Liver (tissue), 9 donors: ENCODE measurements around the gene ADGRV1. TPM values are rescaled to one million over a fixed set of nuclear protein-coding genes. Genes with fewer than 3 reads are reported as not detected.
"Not testable (repeated sequence)": the region's sequence is repeated elsewhere in the genome, so short reads cannot be mapped to it uniquely, and the experiment has no call there.

Experiments
- DNase-seq: peaks from one replicate; pipeline ENCODE4 v3.0.0-alpha.2; 2017; ENCODE audit warnings: low spot score
- H3K27ac ChIP-seq, 2 donors: one replicate each; pipeline ENCODE4 v1.7.0; 2013; ENCODE audit warnings: inconsistent platforms in 2 of 2, low read length in 2 of 2, control low read depth in 1 of 2, low read depth in 1 of 2, mild to moderate bottlenecking in 1 of 2
- H3K27me3 ChIP-seq, 4 donors: one replicate each; pipeline versions ENCODE4 v1.6.1 to v1.7.0; 2013; ENCODE audit warnings: low read length in 3 of 4, inconsistent platforms in 1 of 4, mild to moderate bottlenecking in 1 of 4, moderate library complexity in 1 of 4; ENCODE audit not compliant: control insufficient read depth in 4 of 4, insufficient read depth in 4 of 4
- H3K36me3 ChIP-seq, 4 donors: one replicate each; pipeline versions ENCODE4 v1.6.1 to v1.7.0; 2013; ENCODE audit warnings: low read length in 3 of 4, mild to moderate bottlenecking in 3 of 4, low read depth in 1 of 4, moderate library complexity in 1 of 4; ENCODE audit not compliant: control insufficient read depth in 4 of 4, insufficient read depth in 3 of 4
- H3K4me1 ChIP-seq, 4 donors: one replicate each; pipeline versions ENCODE4 v1.6.1 to v1.7.0; 2013; ENCODE audit warnings: low read length in 3 of 4, mild to moderate bottlenecking in 3 of 4, moderate library complexity in 1 of 4; ENCODE audit not compliant: control insufficient read depth in 4 of 4, insufficient read depth in 4 of 4
- H3K4me3 ChIP-seq, 3 donors: one replicate each; pipeline versions ENCODE4 v1.6.1 to v1.7.0; 2013; ENCODE audit warnings: low read length in 3 of 3, control low read depth in 1 of 3, low read depth in 1 of 3, mild to moderate bottlenecking in 1 of 3
- H3K9ac ChIP-seq, 2 donors: one replicate each; pipeline ENCODE4 v1.7.0; 2013; ENCODE audit warnings: low read length in 2 of 2, mild to moderate bottlenecking in 2 of 2, moderate library complexity in 2 of 2, control low read depth in 1 of 2, low read depth in 1 of 2
- H3K9me3 ChIP-seq, 4 donors: one replicate each; pipeline versions ENCODE4 v1.6.1 to v1.7.0; 2013; ENCODE audit warnings: low read length in 3 of 4; ENCODE audit not compliant: control insufficient read depth in 4 of 4
- EGR1 ChIP-seq, 2 donors: IDR thresholded peaks; 2 replicates each; pipeline ENCODE4 v1.6.1; 2016 to 2018; ENCODE audit warnings: antibody characterized with exemption in 2 of 2, low read depth in 2 of 2
- FOXA1 ChIP-seq: IDR thresholded peaks from 2 replicates; pipeline ENCODE4 v1.6.1; 2016; ENCODE audit warnings: antibody characterized with exemption
- HNF4A ChIP-seq, 2 donors: conservative IDR thresholded peaks; 2 replicates each; pipeline ENCODE4 v1.6.1; 2016; ENCODE audit warnings: antibody characterized with exemption in 2 of 2, mild to moderate bottlenecking in 2 of 2
- HNF4G ChIP-seq: IDR thresholded peaks from 2 replicates; pipeline ENCODE4 v1.6.1; 2016; ENCODE audit warnings: antibody characterized with exemption
- NR2F2 ChIP-seq: IDR thresholded peaks from 2 replicates; pipeline ENCODE4 v1.6.1; 2016; ENCODE audit warnings: antibody characterized with exemption
- RAD21 ChIP-seq, 2 donors: IDR thresholded peaks; 2 replicates each; pipeline ENCODE4 v1.6.1; 2016; ENCODE audit warnings: antibody characterized with exemption in 2 of 2, mild to moderate bottlenecking in 2 of 2
- REST ChIP-seq: IDR thresholded peaks from 2 replicates; pipeline ENCODE4 v1.6.1; 2016; ENCODE audit warnings: antibody characterized with exemption, mild to moderate bottlenecking
- RXRA ChIP-seq, 2 donors: IDR thresholded peaks; 2 replicates each; pipeline ENCODE4 v1.6.1; 2017 to 2018; ENCODE audit warnings: antibody characterized with exemption in 2 of 2, mild to moderate bottlenecking in 1 of 2
- SP1 ChIP-seq: IDR thresholded peaks from 2 replicates; pipeline ENCODE4 v1.6.1; 2018; ENCODE audit warnings: antibody characterized with exemption, mild to moderate bottlenecking
- TAF1 ChIP-seq: conservative IDR thresholded peaks from 2 replicates; pipeline ENCODE4 v1.6.1; 2016; ENCODE audit warnings: antibody characterized with exemption, mild to moderate bottlenecking
- YY1 ChIP-seq: IDR thresholded peaks from 2 replicates; pipeline ENCODE4 v1.6.1; 2016; ENCODE audit warnings: antibody characterized with exemption, mild to moderate bottlenecking
- WGBS: extraction: QIAGEN DNeasy Blood & Tissue Kit; methylation state at CpG from one replicate; pipeline ENCODE4 v1.1.7; 2013; 5-methylcytosine and 5-hydroxymethylcytosine counted together
- polyA plus RNA-seq, 2 donors: library from polyadenylated mRNA; stranded (reverse) in 1 of 2; unstranded in 1 of 2; fragments of 200-250 nt in 1 of 2; fragments of >200 nt in 1 of 2; fragmentation: Nextera tagmentation in 1 of 2; extraction: Ambion mirVana in 1 of 2; gene quantifications; one replicate each; pipeline versions ENCODE4 v1.2.1 to v1.2.3, GENCODE V29; 2013 to 2015
- total RNA-seq, 2 donors: library from RNA; depleted of rRNA; stranded (reverse); fragments of >200 nt; gene quantifications; one replicate each; pipeline ENCODE4 v1.2.3, GENCODE V29; 2014
- TF ChIP-seq, protein P1 (sequence below): IDR thresholded peaks from 2 replicates; pipeline ENCODE4 v1.6.1; 2016; ENCODE audit warnings: antibody characterized with exemption
- TF ChIP-seq, protein P2 (sequence below): IDR thresholded peaks from 2 replicates; pipeline ENCODE4 v1.6.1; 2016; ENCODE audit warnings: antibody characterized with exemption
- TF ChIP-seq, protein P3 (sequence below): IDR thresholded peaks from 2 replicates; pipeline ENCODE4 v1.6.1; 2016; ENCODE audit warnings: antibody characterized with exemption
- donor health status: healthy.
- donor health status: healthy.
- donor health status: healthy.
- donor health status: healthy.
- donor health status: healthy.

The ADGRV1 gene
- total and polyA plus RNA-seq, 4 donors: 5.1 to 15.5 (median 9.6) TPM

GRCh38 chr5:91010090-91010489 is 451.5 kb downstream of the ADGRV1 start:
- Histone ChIP-seq H3K27ac (no peak overlapping the region), H3K27me3 (no peaks in the 10 kb centered on the region), H3K36me3 (no peaks in the 10 kb centered on the region), H3K9me3 (no peaks in the 10 kb centered on the region), H3K9ac (no peak overlapping the region), H3K4me1 (peaks cover 3 to 17% (median 5%) of the 10 kb centered on the region in 4 donors), H3K4me3 (no peak overlapping the region)
- DNase-seq: no peak
- no peak for TF ChIP-seq EGR1 (IDR thresholded peaks at IDR 0.05; ENCODE audit: low read depth in 2 of 2)
- no peak for TF ChIP-seq SP1
- TF ChIP-seq, protein P1, sequence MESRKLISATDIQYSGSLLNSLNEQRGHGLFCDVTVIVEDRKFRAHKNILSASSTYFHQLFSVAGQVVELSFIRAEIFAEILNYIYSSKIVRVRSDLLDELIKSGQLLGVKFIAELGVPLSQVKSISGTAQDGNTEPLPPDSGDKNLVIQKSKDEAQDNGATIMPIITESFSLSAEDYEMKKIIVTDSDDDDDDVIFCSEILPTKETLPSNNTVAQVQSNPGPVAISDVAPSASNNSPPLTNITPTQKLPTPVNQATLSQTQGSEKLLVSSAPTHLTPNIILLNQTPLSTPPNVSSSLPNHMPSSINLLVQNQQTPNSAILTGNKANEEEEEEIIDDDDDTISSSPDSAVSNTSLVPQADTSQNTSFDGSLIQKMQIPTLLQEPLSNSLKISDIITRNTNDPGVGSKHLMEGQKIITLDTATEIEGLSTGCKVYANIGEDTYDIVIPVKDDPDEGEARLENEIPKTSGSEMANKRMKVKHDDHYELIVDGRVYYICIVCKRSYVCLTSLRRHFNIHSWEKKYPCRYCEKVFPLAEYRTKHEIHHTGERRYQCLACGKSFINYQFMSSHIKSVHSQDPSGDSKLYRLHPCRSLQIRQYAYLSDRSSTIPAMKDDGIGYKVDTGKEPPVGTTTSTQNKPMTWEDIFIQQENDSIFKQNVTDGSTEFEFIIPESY: no peak
- TF ChIP-seq RXRA (IDR thresholded peaks at IDR 0.05): no peak
- TF ChIP-seq, protein P2, sequence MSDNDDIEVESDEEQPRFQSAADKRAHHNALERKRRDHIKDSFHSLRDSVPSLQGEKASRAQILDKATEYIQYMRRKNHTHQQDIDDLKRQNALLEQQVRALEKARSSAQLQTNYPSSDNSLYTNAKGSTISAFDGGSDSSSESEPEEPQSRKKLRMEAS: no peak
- TF ChIP-seq NR2F2: no peak
- TF ChIP-seq REST: no peak
- TF ChIP-seq FOXA1: no peak
- no peak for TF ChIP-seq YY1
- TF ChIP-seq HNF4G: no peak
- 86% methylated on average over 2 of the region's 2 CpGs for WGBS

DNA sequence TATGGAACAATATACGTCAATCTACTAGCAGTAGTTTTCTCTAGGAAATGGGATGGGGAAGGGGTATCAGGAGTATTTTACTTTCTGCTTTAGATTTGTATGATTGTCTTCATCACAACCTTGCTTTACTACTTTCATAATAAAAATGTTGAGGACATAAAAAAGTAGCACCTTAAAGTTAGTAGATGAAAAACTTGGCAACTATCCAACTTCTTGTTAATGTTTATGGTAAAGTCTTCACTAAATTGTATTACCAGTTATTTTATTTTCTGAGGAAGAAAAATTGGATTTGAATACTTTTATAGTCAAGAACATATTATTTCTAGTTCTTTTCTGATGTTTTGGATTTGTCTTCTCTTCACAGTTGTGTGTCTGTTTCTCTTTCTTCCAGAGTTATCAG is 452.4 kb downstream of the ADGRV1 start:
- H3K9ac ChIP-seq: no peak overlapping the region
- WGBS: 97% methylated on average over 1 of the region's 1 CpG
- no peak overlapping the region for H3K4me3 ChIP-seq
- no peak for DNase-seq
- no peak overlapping the region for H3K27ac ChIP-seq
- TF ChIP-seq SP1 (no peak), EGR1 (IDR thresholded peaks at IDR 0.05; ENCODE audit: low read depth in 2 of 2) (no peak), RAD21 (IDR thresholded peaks at IDR 0.05) (no peak), HNF4A (conservative IDR thresholded peaks at IDR 0.05) (no peak), NR2F2 (no peak), REST (no peak), TAF1 (no peak), FOXA1 (no peak)
- TF ChIP-seq, protein P2: no peak
- TF ChIP-seq, protein P3, sequence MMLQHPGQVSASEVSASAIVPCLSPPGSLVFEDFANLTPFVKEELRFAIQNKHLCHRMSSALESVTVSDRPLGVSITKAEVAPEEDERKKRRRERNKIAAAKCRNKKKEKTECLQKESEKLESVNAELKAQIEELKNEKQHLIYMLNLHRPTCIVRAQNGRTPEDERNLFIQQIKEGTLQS: no peak
- TF ChIP-seq, protein P1: no peak
- peaks cover 3 to 14% (median 4%) of the 10 kb centered on the region in 4 donors for H3K4me1 ChIP-seq
- H3K27me3 ChIP-seq: no peaks in the 10 kb centered on the region
- H3K9me3 ChIP-seq: no peaks in the 10 kb centered on the region
- H3K36me3 ChIP-seq: no peaks in the 10 kb centered on the region

GRCh38 chr5:91012867-91013266 is 454.3 kb downstream of the ADGRV1 start:
- DNase-seq, H3K27ac ChIP-seq, H3K9me3 ChIP-seq, H3K36me3 ChIP-seq, H3K27me3 ChIP-seq, H3K4me3 ChIP-seq, H3K9ac ChIP-seq: not testable (repeated sequence)
- peaks cover 5 to 12% (median 7%) of the 10 kb centered on the region in 4 donors for H3K4me1 ChIP-seq
- WGBS: 93% methylated on average over 1 of the region's 1 CpG
